GM12878 (cell line): ENCODE results near the gene SMAD4. TPM values are rescaled to one million over a fixed set of nuclear protein-coding genes. Genes with fewer than 3 reads are reported as not detected.

ENCODE experiments used
- ATAC-seq: fragments of 200-7000 bp; cut with Tn5 transposase; 3 replicates; pipeline ENCODE4 v1.9.1; 2020; ENCODE audit warnings: mild to moderate bottlenecking, moderate library complexity
- BruUV-seq: library from RNA; stranded (reverse); fragments of 400-500 nt; replicated peaks from 2 replicates; lab custom pipeline; 2021; lab: Mats Ljungman, UMichigan
- CTCF ChIA-PET: fragments of 300-600 bp; sonication (Branson Sonifier 250); formaldehyde crosslinking; extraction: SDS; loops from one replicate; lab custom pipeline; 2021; ENCODE audit warnings: inconsistent platforms; lab: Yijun Ruan, JAX
- POLR2A ChIA-PET: fragments of 350-600 bp; formaldehyde crosslinking; extraction: SDS; loops from one replicate; lab custom pipeline; 2021; ENCODE audit warnings: inconsistent platforms; lab: Charles Lee
- RAD21 ChIA-PET: fragments of 300-600 bp; sonication (Branson Sonifier 250); formaldehyde crosslinking; loops from one replicate; lab custom pipeline; 2023; ENCODE audit warnings: antibody characterized with exemption; ENCODE audit not compliant: unreplicated experiment; lab: Charles Lee
- SMC1A ChIA-PET: fragments of 300-600 bp; sonication (Branson Sonifier 250); formaldehyde crosslinking; loops from one replicate; lab custom pipeline; 2023; ENCODE audit not compliant: unreplicated experiment, uncharacterized antibody; lab: Charles Lee
- DNase-seq: peaks from one replicate; pipeline ENCODE4 v3.0.0-alpha.2; 2011; ENCODE audit warnings: low read depth, low spot score
- FAIRE-seq: peaks from 3 replicates; lab custom pipeline; 2011; peaks lifted over from hg19 to GRCh38; lab: Jason Lieb, UNC
- H2AFZ ChIP-seq: 2 replicates; pipeline ENCODE4 v1.6.0; 2011; ENCODE audit warnings: low read depth, low read length, control low read depth; ENCODE audit not compliant: control insufficient read depth
- H3K27ac ChIP-seq: 2 replicates; pipeline ENCODE4 v1.5.1; 2011; ENCODE audit warnings: control low read depth; ENCODE audit not compliant: control insufficient read depth, insufficient read depth
- H3K27me3 ChIP-seq, 2 experiments: replicated peaks in 1 of 2; 2 replicates each; pipeline versions ENCODE4 v1.6.0 to v1.6.1; 2011; ENCODE audit warnings: low read length in 1 of 2; ENCODE audit not compliant: control insufficient read depth in 2 of 2, insufficient read depth in 2 of 2
- H3K36me3 ChIP-seq, 2 experiments: 2 replicates each; pipeline ENCODE4 v1.5.1; 2011; ENCODE audit warnings: low read length in 1 of 2; ENCODE audit not compliant: control insufficient read depth in 2 of 2, insufficient read depth in 2 of 2
- H3K4me1 ChIP-seq: 2 replicates; pipeline ENCODE4 v1.6.1; 2011; ENCODE audit warnings: mild to moderate bottlenecking, low read length, moderate library complexity, mixed read lengths; ENCODE audit not compliant: control insufficient read depth, insufficient read depth
- H3K4me2 ChIP-seq: 2 replicates; pipeline ENCODE4 v1.6.0; 2011; ENCODE audit warnings: control low read depth; ENCODE audit not compliant: control insufficient read depth, insufficient read depth
- H3K4me3 ChIP-seq: fragments of 200-600 bp; sonication (generic); 2 replicates; pipeline ENCODE4 v1.5.1; 2016
- H3K79me2 ChIP-seq: 2 replicates; pipeline ENCODE4 v1.6.0; 2011; ENCODE audit warnings: low read length; ENCODE audit not compliant: control insufficient read depth, insufficient read depth
- H3K9ac ChIP-seq: 2 replicates; pipeline ENCODE4 v1.8.0; 2011; ENCODE audit warnings: low read length, control low read depth, mixed read lengths; ENCODE audit not compliant: control insufficient read depth, insufficient read depth
- H3K9me3 ChIP-seq: replicated peaks from 3 replicates; pipeline ENCODE4 v1.5.1; 2011; ENCODE audit warnings: mild to moderate bottlenecking, low read length; ENCODE audit not compliant: control insufficient read depth, insufficient read depth
- H4K20me1 ChIP-seq: 2 replicates; pipeline ENCODE4 v1.6.0; 2011; ENCODE audit not compliant: control insufficient read depth, insufficient read depth
- BACH1 ChIP-seq: fragments of 450-650 bp; IDR thresholded peaks from 2 replicates; pipeline ENCODE4 v1.6.1; 2017; ENCODE audit warnings: mild to moderate bottlenecking, borderline replicate concordance
- BMI1 ChIP-seq: fragments of 450-650 bp; IDR thresholded peaks from 2 replicates; pipeline ENCODE4 v1.6.1; 2016; ENCODE audit warnings: mild to moderate bottlenecking, moderate library complexity, borderline replicate concordance
- CEBPB ChIP-seq, 2 experiments: fragments of 150-350 bp in 1 of 2; IDR thresholded peaks; 2 replicates each; pipeline ENCODE4 v1.6.1; 2012 to 2014; ENCODE audit warnings: low read depth in 2 of 2, low read length in 2 of 2, borderline replicate concordance in 1 of 2, inconsistent platforms in 1 of 2
- E2F4 ChIP-seq: IDR thresholded peaks from 2 replicates; pipeline ENCODE4 v1.6.1; 2012; ENCODE audit warnings: low read depth, low read length, improper control_type of control experiment
- ETV6 ChIP-seq, 2 experiments: fragments of 450-650 bp in 1 of 2; IDR thresholded peaks in 1 of 2; conservative IDR thresholded peaks in 1 of 2; 2 replicates each; pipeline ENCODE4 v1.6.1; 2014; ENCODE audit warnings: antibody characterized with exemption in 1 of 2, borderline replicate concordance in 1 of 2, low read depth in 1 of 2, mild to moderate bottlenecking in 1 of 2, moderate library complexity in 1 of 2
- RELA ChIP-seq: fragments of 450-650 bp; IDR thresholded peaks from 2 replicates; pipeline ENCODE4 v1.8.0; 2014; ENCODE audit warnings: borderline replicate concordance; ENCODE audit not compliant: partially characterized antibody
- RFX5 ChIP-seq: IDR thresholded peaks from 2 replicates; pipeline ENCODE4 v1.6.1; 2011; ENCODE audit warnings: low read depth, low read length, improper control_type of control experiment
- SRF ChIP-seq, 2 experiments: IDR thresholded peaks; 2 replicates each; pipeline ENCODE4 v1.6.1; 2011; ENCODE audit warnings: low read depth in 2 of 2, low read length in 2 of 2, mild to moderate bottlenecking in 1 of 2, moderate library complexity in 1 of 2
- ZNF207 ChIP-seq: fragments of 450-650 bp; IDR thresholded peaks from 2 replicates; pipeline ENCODE4 v1.6.1; 2014; ENCODE audit warnings: antibody characterized with exemption, mild to moderate bottlenecking, borderline replicate concordance
- WGBS: methylation state at CpG from one replicate; pipeline ENCODE4 v1.1.6; 2016; ENCODE audit warnings: low lambda C conversion rate; ENCODE audit not compliant: insufficient replicate concordance, insufficient coverage; ENCODE audit errors: missing lambda C conversion rate; 5-methylcytosine and 5-hydroxymethylcytosine counted together
- in situ Hi-C: fragments of 300-500 bp; cut with MboI; formaldehyde crosslinking; loops from 9 replicates; pipeline ENCODE4 v1.14.3; 2018; ENCODE audit warnings: mixed read lengths
- intact Hi-C: fragments of 100-400 bp; cut with micrococcal nuclease; formaldehyde crosslinking; loops from one replicate; pipeline ENCODE4 v1.14.2; 2022; ENCODE audit not compliant: unreplicated experiment
- polyA plus RNA-seq, 11 experiments: library from polyadenylated mRNA; depleted of rRNA in 4 of 11; unstranded in 6 of 11; stranded (reverse) in 5 of 11; fragments of >200 nt; fragmentation: Nextera tagmentation in 4 of 11; fragmentation: Illumina TruSeq in 1 of 11; extraction: Ambion mirVana in 4 of 11; extraction: Trizol in 1 of 11; gene quantifications; 1 replicate in 1 of 11; 2 replicates in 10 of 11; pipeline versions ENCODE4 v1.2.1 to v1.2.3, GENCODE V29; 2011 to 2016; ENCODE audit warnings: inconsistent platforms in 2 of 11, missing spikeins in 2 of 11, low read depth in 1 of 11
- total RNA-seq, 4 experiments: library from RNA; depleted of rRNA in 3 of 4; stranded (reverse); fragments of >200 nt in 3 of 4; fragmentation: Illumina TruSeq in 1 of 4; extraction: Trizol in 1 of 4; gene quantifications; 2 replicates each; pipeline versions ENCODE4 v1.2.1 to v1.2.3, GENCODE V29; 2013 to 2021
- TF ChIP-seq, protein P1 (sequence below): fragments of 150-350 bp; IDR thresholded peaks from 2 replicates; pipeline ENCODE4 v1.6.1; 2014; ENCODE audit warnings: mild to moderate bottlenecking, low read depth, low read length

The SMAD4 gene
- total and polyA plus RNA-seq, 10 of the 15 experiments (the other 5 are each of a cell fraction or from before 2014, with no cell fraction given), result 9.6 to 99.9 (median 37.5) TPM

DNA sequence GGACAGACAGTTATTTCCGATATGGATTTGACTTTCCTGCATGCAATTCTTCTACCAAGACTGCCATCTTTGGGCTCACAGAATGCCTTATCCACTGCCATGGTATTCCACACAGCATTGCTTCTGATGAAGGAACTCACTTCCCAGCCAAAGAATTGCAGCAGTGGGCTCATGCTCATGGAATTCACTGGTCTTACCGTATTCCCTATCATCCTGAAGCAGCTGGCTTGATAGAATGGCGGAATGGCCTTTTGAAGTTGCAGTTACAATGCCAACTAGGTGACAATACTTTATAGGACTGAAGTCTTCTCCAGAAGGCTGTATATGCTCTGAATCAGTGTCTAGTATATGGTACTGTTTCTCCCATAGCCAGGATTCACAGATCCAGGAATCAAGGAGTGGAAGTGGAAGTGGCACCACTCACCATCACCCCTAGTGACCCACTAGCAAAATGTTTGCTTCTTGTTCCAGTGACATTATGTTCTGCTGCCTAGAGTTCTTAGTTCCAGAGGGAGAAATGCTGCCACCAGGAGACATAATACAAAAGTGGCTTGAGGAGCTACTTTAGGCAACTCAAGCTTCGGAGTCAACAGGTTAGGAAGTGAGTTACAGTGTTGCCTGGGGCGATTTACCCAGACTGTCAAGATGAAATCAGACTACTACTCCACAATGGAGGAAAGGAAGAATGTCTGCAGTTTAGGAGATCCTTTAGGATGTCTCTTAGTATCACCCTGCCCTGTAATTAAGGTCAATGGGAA is 23.8 kb upstream of the SMAD4 start:
- no TSS peak for BruUV-seq
- Histone ChIP-seq H4K20me1 (no peaks in the 10 kb centered on the region), H3K27ac (no peak overlapping the region), H3K4me3 (no peak overlapping the region), H3K79me2 (no peaks in the 10 kb centered on the region), H3K9me3 (no peaks in the 10 kb centered on the region), H2AFZ (no peak overlapping the region), H3K4me1 (no peaks in the 10 kb centered on the region), H3K9ac (no peak overlapping the region), H3K27me3 (no peaks in the 10 kb centered on the region), H3K4me2 (no peak overlapping the region), H3K36me3 (no peaks in the 10 kb centered on the region)
- intact Hi-C loops, result no loop called here
- in situ Hi-C loops, result no loop called here
- ChIA-PET POLR2A (no interaction called here), SMC1A (no interaction called here), CTCF (no interaction called here), RAD21 (no interaction called here)
- ATAC-seq (no peak), DNase-seq (no peak), FAIRE-seq (no peak)
- no peak for TF ChIP-seq E2F4
- no peak for TF ChIP-seq BACH1
- TF ChIP-seq SRF (IDR thresholded peaks at IDR 0.05; ENCODE audit: low read depth in 2 of 2, low read length in 2 of 2), result no peak
- no peak for TF ChIP-seq ZNF207
- TF ChIP-seq, protein P1, sequence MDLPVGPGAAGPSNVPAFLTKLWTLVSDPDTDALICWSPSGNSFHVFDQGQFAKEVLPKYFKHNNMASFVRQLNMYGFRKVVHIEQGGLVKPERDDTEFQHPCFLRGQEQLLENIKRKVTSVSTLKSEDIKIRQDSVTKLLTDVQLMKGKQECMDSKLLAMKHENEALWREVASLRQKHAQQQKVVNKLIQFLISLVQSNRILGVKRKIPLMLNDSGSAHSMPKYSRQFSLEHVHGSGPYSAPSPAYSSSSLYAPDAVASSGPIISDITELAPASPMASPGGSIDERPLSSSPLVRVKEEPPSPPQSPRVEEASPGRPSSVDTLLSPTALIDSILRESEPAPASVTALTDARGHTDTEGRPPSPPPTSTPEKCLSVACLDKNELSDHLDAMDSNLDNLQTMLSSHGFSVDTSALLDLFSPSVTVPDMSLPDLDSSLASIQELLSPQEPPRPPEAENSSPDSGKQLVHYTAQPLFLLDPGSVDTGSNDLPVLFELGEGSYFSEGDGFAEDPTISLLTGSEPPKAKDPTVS, result no peak
- TF ChIP-seq RFX5, result no peak
- TF ChIP-seq ETV6 (conservative IDR thresholded peaks at IDR 0.05 in 1 of 2, IDR thresholded peaks at IDR 0.05 in 1 of 2; ENCODE audit: borderline replicate concordance in 1 of 2, low read depth in 1 of 2), result no peak
- no peak for TF ChIP-seq BMI1
- TF ChIP-seq CEBPB (IDR thresholded peaks at IDR 0.05; ENCODE audit: borderline replicate concordance in 1 of 2, low read depth in 2 of 2, low read length in 2 of 2), result no peak
- no peak for TF ChIP-seq RELA
- 51% methylated on average over 5 of the region's 5 CpGs for WGBS
